Bronchial epithelial cell (primary cell): ENCODE data around the gene EBLN2. TPM values are rescaled to one million over a fixed set of nuclear protein-coding genes. Genes with fewer than 3 reads are reported as not detected.

Experiments used
- DNase-seq: peaks from one replicate; pipeline ENCODE4 v3.0.0-alpha.2; 2010; ENCODE audit warnings: low read depth
- FAIRE-seq: peaks from 2 replicates; lab custom pipeline; 2011; peaks lifted over from hg19 to GRCh38; lab: Jason Lieb, UNC
- H3K27me3 ChIP-seq: 2 replicates; pipeline ENCODE4 v1.5.1; 2011; ENCODE audit warnings: low read length; ENCODE audit not compliant: control insufficient read depth, insufficient read depth
- H3K36me3 ChIP-seq: 2 replicates; pipeline ENCODE4 v1.5.1; 2011; ENCODE audit warnings: low read length; ENCODE audit not compliant: control insufficient read depth, insufficient read depth
- H3K4me3 ChIP-seq: 2 replicates; pipeline ENCODE4 v1.5.1; 2011; ENCODE audit warnings: mild to moderate bottlenecking, low read depth, low read length, control low read depth
- total RNA-seq: library from RNA; depleted of rRNA; stranded (reverse); fragments of >200 nt; gene quantifications from 2 replicates; pipeline ENCODE4 v1.2.1, GENCODE V29; 2014
- TF ChIP-seq, protein P1 (sequence below): IDR thresholded peaks from 2 replicates; pipeline ENCODE4 v1.5.1; 2011; ENCODE audit warnings: mild to moderate bottlenecking, moderate library complexity, low read length, control low read depth, inconsistent platforms; ENCODE audit not compliant: insufficient read depth, severe bottlenecking

The EBLN2 gene
- total RNA-seq, 1 donor from 2014 or later: 5.3 TPM

DNA sequence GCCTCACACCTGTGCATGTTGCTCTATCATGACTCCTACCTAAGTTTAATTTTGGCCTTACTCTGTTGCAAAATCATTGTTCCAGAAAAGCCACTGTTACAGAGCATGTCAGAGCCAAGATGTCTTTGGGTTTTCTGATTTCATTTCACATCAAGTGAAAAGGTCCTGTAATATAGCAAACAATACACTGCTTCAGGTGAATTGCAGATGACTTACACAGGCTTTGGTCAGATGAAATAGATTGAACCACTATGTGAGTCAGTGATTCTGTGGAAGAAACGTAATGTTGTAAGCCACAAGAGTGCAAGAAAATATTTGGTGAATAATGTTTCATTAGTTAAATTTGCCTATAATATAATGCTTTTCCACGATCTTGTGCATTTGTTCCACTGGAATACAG is 22.7 kb downstream of the EBLN2 start:
- TF ChIP-seq, protein P1, sequence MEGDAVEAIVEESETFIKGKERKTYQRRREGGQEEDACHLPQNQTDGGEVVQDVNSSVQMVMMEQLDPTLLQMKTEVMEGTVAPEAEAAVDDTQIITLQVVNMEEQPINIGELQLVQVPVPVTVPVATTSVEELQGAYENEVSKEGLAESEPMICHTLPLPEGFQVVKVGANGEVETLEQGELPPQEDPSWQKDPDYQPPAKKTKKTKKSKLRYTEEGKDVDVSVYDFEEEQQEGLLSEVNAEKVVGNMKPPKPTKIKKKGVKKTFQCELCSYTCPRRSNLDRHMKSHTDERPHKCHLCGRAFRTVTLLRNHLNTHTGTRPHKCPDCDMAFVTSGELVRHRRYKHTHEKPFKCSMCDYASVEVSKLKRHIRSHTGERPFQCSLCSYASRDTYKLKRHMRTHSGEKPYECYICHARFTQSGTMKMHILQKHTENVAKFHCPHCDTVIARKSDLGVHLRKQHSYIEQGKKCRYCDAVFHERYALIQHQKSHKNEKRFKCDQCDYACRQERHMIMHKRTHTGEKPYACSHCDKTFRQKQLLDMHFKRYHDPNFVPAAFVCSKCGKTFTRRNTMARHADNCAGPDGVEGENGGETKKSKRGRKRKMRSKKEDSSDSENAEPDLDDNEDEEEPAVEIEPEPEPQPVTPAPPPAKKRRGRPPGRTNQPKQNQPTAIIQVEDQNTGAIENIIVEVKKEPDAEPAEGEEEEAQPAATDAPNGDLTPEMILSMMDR: no peak
- FAIRE-seq: no peak
- Histone ChIP-seq H3K36me3 (no peaks in the 10 kb centered on the region), H3K27me3 (no peaks in the 10 kb centered on the region), H3K4me3 (no peak overlapping the region)
- no peak for DNase-seq

GRCh38 chr3:73086071-73086494 is 24.6 kb downstream of the EBLN2 start:
- H3K27me3 ChIP-seq: no peaks in the 10 kb centered on the region
- TF ChIP-seq, protein P1: peak; percentile 68
- DNase-seq: peak; percentile 26
- FAIRE-seq: no peak
- no peak overlapping the region for H3K4me3 ChIP-seq
- no peaks in the 10 kb centered on the region for H3K36me3 ChIP-seq

- H3K27me3 ChIP-seq: no peaks in the 10 kb centered on the region
- no peak overlapping the region for H3K4me3 ChIP-seq
- DNase-seq: peak; percentile 25
- peak; percentile 52 for FAIRE-seq
- no peaks in the 10 kb centered on the region for H3K36me3 ChIP-seq
- TF ChIP-seq, protein P1: no peak
Measured at GRCh38 chr3:73094129-73094528, 32.7 kb downstream of the EBLN2 start.

GRCh38 chr3:73094951-73095350 is 33.5 kb downstream of the EBLN2 start:
- FAIRE-seq: no peak
- Histone ChIP-seq H3K27me3 (no peaks in the 10 kb centered on the region), H3K36me3 (no peaks in the 10 kb centered on the region), H3K4me3 (no peak overlapping the region)
- DNase-seq: no peak
- TF ChIP-seq, protein P1: no peak

GRCh38 chr3:73096169-73096568 is 34.7 kb downstream of the EBLN2 start:
- Histone ChIP-seq H3K27me3 (no peaks in the 10 kb centered on the region), H3K4me3 (no peak overlapping the region), H3K36me3 (no peaks in the 10 kb centered on the region)
- DNase-seq (no peak), FAIRE-seq (peak; percentile 18)
- TF ChIP-seq, protein P1: no peak

GRCh38 chr3:73098026-73098425 is 36.6 kb downstream of the EBLN2 start:
- TF ChIP-seq, protein P1: no peak
- FAIRE-seq (no peak), DNase-seq (no peak)
- H3K36me3 ChIP-seq: no peaks in the 10 kb centered on the region
- no peak overlapping the region for H3K4me3 ChIP-seq
- H3K27me3 ChIP-seq: no peaks in the 10 kb centered on the region
